ENCODE measurements around the gene AMFR.
"Not testable (repeated sequence)": the region's sequence is repeated elsewhere in the genome, so short reads cannot be mapped to it uniquely, and the experiment has no call there.

AMFR gene

DNA sequence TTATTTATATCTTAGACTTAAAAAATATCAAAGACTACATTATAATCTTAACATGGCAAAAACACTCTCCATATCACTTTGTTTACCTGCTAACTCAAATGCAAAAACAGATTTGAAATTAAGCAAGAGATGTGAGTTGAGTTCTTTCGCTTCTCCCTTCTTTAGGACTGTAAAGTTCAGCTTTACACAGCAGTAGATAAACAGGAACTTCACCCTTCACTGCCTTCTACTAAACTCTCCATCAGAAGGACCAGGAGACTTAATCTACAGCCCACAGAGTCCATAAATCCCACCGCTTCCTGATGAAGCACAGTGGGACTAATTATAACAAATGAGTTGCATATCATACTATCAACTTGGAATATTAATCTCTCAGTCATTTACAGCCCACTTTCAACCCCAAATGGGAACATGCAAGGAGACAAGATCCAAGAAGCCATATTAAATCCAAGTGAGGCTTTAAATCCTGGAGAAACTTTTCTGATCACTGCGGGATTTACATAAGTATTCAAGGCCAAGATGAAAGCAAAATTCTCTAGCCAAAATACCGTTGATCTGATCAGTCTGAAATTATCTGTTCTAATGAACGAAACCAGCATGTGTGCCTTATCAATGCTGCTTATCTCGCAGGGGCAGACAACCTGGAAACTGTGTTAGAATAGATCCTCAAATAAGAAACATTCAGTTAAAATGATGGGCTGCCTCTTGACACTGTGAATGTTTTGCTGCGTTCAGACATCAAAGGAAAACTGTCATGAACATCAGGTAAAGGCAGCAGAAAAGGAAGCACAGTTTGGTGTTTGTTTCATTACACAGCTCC lies 1.6 kb downstream of the AMFR start:
- peak; percentile 12 for DNase-seq (ENCODE audit: low read depth)

- DNase-seq (ENCODE audit: low read depth), result no peak
Measured at GRCh38 chr16:56422896-56423441, 2.4 kb downstream of the AMFR start.

- no peak for DNase-seq (ENCODE audit: low read depth)
Measured at GRCh38 chr16:56421976-56422669, 3.2 kb downstream of the AMFR start.

DNA sequence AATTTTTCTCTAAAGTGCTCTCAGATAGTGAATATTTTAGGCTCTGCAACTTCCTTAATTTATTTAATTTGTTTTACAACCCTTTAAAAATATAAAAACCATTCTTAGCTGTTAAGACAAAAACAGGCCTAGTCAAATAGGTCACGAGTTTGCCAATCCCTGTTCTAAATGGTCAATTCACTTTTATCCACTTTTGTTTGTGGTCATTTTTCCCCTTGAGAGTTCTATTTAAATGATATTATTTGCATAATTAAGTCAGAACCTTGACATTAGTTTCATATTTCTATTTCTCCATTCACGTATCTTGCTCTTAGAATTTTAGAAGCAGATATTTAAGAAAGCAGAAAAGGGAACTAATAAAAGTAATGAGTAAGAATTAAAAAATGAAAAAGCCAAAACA lies 4.0 kb downstream of the AMFR start:
- no peak for DNase-seq (ENCODE audit: low read depth)

GRCh38 chr16:56420613-56421012 lies 4.7 kb downstream of the AMFR start:
- DNase-seq (ENCODE audit: low read depth), result no peak

DNA sequence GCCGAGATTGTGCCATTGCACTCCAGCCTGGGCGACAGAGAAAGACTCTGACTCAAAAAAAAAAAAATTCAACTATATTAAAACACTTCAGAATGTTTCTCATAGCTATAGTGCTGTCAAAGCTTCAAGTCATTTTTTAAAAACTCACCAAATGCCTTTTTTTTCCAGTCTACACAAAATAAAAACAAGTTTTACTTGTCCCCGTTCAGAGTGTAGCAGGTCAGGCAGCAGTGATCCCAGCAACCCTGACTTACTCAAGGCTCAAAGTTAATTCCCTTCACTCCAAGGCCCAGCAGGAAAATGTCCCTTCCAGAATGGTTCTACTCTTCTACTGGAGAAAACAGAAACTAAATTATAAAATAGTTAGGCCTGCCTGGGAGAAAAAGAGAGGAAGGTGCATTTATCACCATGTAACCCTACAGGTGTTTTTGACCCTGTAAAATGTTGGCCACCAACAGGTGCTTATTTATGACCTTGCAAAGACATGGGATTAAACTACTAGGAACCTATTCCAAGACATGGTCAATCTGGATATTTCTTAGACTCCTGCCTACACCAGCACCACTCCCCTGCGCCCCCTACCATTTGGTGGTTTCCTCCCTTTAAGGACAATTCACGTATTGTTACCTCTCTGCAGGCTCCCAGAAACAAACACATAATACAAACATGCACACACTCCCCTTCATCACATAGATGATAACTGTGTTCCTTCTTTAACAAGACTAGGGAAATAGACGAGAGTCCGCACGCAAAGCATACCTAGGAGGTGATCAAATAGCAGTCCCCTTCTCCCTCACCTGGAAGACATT lies 5.4 kb downstream of the AMFR start:
- DNase-seq (ENCODE audit: low read depth), result no peak

DNA sequence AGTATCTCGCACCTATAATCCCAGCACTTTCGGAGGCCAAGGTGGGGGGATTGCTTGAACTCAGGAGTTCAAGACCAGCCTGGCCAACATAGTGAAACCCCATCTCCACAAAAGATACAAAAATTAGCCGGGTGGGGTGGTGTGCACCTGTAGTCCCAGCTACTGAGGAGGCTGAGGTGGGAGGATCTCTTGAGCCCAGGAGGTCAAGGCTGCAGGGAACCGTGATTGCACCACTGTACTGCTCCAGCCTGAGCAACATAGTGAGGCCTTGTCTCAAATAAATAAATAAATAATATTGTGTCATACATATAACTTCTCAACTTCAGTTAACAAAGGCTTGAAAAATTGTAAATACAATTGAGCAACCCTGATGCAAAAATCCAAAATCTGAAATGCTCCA lies 8.2 kb downstream of the AMFR start:
- DNase-seq (ENCODE audit: low read depth), result no peak

DNA sequence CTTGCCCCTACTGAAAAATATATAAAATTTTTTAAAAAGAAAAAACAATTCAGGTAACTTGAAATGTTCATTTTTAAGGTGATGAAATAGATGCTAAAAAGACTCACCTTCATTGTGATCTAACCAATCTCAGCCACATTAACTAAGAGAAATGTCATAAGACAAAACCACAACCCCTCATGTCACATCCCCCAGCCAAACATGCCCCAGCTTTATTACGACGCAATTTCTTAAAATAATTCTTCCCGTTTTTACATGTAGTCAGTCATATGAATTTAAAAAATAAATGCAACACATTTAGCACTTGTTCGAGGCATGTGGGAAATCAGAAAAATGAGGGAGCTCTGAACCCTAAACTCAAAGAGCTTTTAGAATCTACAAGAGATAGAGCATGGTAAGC lies 9.5 kb downstream of the AMFR start:
- no peak for DNase-seq (ENCODE audit: low read depth)

DNA sequence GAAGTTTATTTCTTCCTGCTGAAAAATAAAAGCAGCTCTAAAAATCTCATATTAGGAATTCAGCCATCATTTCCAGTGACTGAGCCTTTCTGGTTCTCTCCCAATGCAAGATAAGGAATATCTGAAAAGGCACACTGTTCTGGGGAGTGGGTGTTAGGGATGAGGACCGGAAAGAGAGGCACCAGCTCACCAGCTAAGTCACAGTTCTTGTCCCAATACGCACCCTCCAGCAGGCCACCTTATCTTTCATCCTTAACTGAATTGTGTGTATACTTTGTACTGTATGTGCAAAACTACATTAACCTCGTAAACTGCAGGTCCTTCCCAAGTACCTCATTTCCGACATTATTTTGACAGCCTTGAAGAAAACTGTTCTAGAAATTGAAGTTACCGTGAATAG lies 11.0 kb downstream of the AMFR start:
- no peak for DNase-seq (ENCODE audit: low read depth)

DNA sequence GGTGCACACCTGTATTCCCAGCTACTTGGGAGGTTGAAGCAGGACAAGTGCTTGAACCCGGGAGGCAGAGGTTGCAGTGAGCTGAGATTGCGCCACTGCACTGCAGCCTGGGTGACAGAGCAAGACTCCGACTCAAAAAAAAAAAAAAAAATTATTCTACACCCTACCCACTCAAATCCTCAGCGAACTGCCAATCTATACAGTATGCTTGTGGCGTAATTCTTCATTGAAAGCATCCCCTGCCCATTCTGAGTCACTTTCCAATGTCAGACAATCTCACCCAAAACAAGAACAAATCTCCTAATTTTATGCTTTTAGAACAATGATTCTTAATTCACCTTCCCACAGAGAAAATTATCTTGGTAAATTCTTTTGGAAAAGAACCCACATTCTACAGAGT lies 12.0 kb downstream of the AMFR start:
- DNase-seq (ENCODE audit: low read depth), result no peak

- DNase-seq (ENCODE audit: low read depth), result no peak
Measured at GRCh38 chr16:56411624-56412023, 13.7 kb downstream of the AMFR start.

DNA sequence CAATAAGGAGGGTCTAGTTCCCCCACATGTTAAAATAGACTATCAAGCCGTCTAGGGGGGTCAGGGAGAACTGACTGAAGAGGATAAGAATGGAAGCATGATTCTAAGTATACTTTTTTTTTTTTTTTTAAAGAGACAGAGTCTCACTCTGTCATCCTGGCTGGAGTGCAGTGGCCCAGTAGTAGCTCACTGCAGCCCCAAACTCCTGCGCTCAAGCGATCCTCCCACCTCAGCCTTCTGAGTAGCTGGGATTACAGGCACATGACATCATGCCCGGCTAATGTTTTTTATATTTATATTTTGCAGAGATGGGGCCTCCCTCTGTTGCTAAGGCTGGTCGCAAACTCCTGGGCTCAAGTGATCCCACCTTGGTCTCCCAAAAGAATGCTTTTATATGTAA lies 14.2 kb downstream of the AMFR start:
- DNase-seq (ENCODE audit: low read depth), result no peak

DNA sequence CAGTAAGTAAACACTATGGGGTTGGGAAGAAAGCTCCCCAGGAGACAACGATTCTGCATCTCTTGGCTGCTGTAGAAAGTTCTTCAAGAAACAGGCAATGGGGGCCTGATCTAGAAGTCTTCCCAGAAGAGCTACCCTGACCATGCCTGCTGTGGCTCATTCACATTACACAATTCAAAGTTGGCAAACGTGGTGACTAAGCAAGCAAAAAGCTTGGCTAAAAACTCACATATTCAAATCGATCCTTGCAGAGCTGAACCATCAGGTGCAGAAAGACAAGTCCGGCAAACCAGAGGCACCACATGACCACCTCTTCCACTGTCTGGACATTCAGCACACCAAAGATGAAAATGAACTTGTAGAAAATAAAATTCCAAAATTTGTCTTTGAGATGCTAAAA lies 16.1 kb downstream of the AMFR start:
- peak; percentile 44 for DNase-seq (ENCODE audit: low read depth)

DNA sequence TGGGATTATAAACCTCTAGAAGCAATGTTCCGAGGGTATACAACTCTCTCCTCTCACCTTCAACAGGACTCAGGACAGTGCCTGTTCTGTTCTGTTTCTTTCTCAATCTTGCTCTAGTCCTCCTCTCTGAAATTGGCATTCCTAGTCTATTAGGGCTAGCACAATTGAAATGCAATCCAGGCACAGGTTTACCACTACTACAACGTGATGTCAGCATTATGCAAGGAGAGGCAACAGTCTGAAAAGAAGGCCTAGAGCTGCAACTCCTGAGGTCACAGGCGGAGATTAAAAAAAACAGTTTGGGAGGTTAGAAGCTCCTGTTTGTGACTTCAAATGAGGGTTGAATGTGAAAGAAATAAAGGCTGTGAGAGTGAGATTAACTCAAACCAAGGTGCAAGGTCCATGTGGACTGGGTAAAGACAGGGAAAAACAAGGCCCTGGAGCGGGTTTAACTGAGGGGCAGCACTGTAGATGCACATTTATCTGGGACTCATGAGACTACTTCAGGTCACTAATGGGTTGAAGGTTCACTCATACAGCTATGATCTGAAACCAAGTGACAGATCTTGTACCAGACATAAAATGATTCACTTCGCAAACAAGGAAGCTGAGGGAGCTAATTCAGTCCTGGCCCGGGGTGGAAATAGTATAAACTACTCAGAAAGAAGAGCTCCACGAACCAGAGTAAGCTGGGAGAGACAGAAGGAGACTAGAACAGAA lies 16.8 kb downstream of the AMFR start:
- no peak for DNase-seq (ENCODE audit: low read depth)

GRCh38 chr16:56405977-56406672 lies 19.2 kb downstream of the AMFR start:
- no peak for DNase-seq (ENCODE audit: low read depth)

GRCh38 chr16:56401482-56401881 lies 23.9 kb downstream of the AMFR start:
- DNase-seq (ENCODE audit: low read depth), result no peak

DNA sequence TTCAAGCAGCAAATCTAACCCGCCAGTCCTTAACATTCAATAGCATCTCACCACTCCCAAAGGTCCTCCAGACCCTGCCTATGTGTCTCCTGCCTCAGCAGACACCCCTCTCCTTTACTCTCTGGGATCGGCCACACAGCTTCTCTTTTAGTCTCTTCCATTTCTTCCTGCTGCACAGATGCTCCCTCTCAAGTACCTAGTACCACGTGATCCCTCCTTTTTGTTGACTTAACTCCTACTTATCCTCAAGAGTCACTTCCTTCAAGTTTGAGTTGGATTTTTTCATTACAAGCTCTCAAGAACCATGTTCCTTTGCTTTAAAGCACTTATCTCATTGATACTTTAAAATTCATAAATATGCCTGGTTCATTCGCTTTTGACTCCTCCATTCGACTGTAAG lies 24.9 kb downstream of the AMFR start:
- no peak for DNase-seq (ENCODE audit: low read depth)

DNA sequence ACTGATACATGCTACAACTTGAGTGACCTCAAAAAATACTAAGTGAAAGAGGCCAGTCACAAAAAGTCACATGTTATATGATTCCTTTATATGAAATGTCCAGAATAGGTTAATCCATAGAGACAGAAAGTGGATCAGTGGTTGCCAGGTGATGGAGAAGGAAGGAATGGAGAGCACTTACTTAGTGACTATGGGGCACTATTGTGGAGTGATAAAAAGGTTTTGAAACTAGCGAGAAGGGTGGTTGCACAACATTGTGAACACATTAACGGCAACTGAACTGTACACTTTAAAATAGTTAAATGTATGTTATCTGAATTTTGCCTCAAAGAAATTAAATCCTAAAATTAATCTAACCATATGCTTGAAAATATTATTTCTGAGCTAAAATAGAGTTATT lies 25.9 kb downstream of the AMFR start:
- DNase-seq (ENCODE audit: low read depth), result no peak

DNA sequence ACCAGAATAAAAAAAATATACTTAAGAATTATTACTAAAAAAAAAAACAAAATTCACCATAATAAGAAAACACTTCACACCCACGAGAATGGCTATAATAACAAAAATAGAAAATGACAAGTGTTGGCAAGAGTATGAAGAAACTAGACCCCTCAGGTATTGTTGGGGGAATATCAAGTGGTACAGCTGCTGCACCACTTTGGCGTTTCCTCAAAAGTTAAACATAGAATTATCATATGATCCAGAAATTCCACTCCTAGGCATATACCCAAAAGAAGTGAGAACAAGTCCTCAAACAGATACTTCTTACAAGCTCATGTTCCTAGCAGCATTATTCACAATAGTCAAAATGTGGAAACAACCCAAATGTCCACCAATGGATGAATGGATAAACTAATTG lies 26.3 kb downstream of the AMFR start:
- no peak for DNase-seq (ENCODE audit: low read depth)

DNA sequence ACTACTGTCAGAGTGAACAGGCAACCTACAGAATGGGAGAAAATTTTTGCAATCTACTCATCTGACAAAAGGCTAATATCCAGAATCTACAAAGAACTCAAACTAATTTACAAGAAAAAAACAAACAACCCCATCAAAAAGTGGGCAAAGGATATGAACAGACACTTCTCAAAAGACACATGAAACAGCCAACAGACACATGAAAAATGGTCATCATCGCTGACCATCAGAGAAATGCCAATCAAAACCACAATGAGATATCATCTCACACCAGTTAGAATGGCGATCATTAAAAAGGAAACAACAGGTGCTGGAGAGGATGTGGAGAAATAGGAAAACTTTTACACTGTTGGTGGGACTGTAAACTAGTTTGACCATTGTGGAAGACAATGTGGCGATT lies 28.6 kb downstream of the AMFR start:
- DNase-seq (ENCODE audit: low read depth), result not testable (repeated sequence)

DNA sequence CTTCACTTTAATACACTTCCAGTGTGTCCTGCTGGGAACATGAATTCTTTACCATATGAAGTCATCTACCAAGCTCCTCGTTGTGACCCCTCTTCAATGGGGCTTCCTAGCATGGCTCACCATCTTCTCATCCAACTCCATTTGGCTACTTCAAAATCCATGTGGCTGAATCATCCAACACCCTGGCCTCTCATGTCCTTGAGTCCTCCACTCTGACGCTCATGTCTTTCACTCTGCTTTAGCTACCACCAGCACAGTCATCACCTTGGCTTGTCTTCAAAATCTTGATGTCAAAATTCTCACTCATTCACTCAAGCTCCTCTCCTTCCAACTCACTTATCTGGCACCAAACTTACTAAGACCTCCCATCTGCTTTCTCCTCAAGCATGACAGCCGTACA lies 35.8 kb downstream of the AMFR start:
- DNase-seq (ENCODE audit: low read depth), result peak; percentile 100
